Measurements from ENCODE around the gene ADCY6. TPM values are rescaled to one million over a fixed set of nuclear protein-coding genes. Genes with fewer than 3 reads are reported as not detected.

Gene ADCY6
- polyA plus RNA-seq, 3 donors, result 0.03 to 0.29 TPM; not detected in 1

DNA sequence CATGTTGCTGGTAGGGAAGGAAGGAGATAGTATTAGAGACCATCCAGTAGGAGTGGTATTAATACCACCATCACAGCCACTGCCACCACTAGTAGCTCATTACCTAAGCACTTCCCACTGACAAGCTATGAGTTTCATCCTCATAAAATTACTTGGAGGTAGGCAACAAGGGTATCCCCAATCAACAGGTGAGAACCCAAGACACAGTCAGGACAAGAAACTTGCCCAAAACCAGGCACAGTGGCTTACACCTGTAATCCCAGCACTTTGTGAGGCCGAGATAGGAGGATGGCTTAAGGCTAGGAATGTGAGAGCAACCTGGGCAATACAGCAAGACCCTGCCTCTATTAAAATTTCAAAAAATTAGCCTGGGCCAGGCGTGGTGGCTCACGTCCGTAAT is 5.5 kb downstream of the ADCY6 start:
- Histone ChIP-seq H4K20me1 (ENCODE audit: insufficient read depth, low read length) (no peaks in the 10 kb centered on the region), H3K27me3 (ENCODE audit: control insufficient read depth in 2 of 2, insufficient read depth in 2 of 2, low read length in 2 of 2) (peaks cover 0 to 14% of the 10 kb centered on the region in 2 donors), H3K4me2 (replicated peaks; ENCODE audit: extremely low read depth, low read length, poor library complexity, severe bottlenecking) (no peak overlapping the region), H3K36me3 (replicated peaks in 1 of 2; ENCODE audit: control insufficient read depth in 1 of 2, insufficient read depth in 2 of 2, low read length in 2 of 2) (no peaks in the 10 kb centered on the region), H3K79me2 (ENCODE audit: insufficient read depth, low read length) (no peaks in the 10 kb centered on the region), H3K4me1 (ENCODE audit: control insufficient read depth in 1 of 2, insufficient read depth in 2 of 2, low read length in 2 of 2) (peaks cover 14% of the 10 kb centered on the region in 2 donors), H2AFZ (ENCODE audit: insufficient read depth, low read depth, low read length, poor library complexity, severe bottlenecking) (no peak overlapping the region), H3K9ac (ENCODE audit: insufficient read depth, low read length, poor library complexity, severe bottlenecking) (no peak overlapping the region), H3K27ac (ENCODE audit: low read depth in 1 of 2, low read length in 2 of 2) (no peak overlapping the region), H3K4me3 (replicated peaks in 1 of 3; ENCODE audit: low read depth in 2 of 3, low read length in 3 of 3) (no peak overlapping the region), H3K9me3 (replicated peaks in 1 of 2; ENCODE audit: control insufficient read depth in 1 of 2, insufficient read depth in 1 of 2, low read length in 2 of 2) (no peaks in the 10 kb centered on the region)
- 96% methylated on average over 3 of the region's 4 CpGs for WGBS (ENCODE audit: insufficient coverage)
- Mint-ChIP-seq H3K4me1 (peaks cover 17% of the 10 kb centered on the region), H3K4me3 (no peak overlapping the region), H3K27ac (no peak overlapping the region), H3K27me3 (ENCODE audit: low read depth in 3 of 3) (peaks cover 15 to 21% (median 20%) of the 10 kb centered on the region in 3 donors), H3K9me3 (peaks cover 0 to 7% (median 2%) of the 10 kb centered on the region in 7 donors), H3K36me3 (no peaks in the 10 kb centered on the region)
- TF ChIP-seq, protein P1, sequence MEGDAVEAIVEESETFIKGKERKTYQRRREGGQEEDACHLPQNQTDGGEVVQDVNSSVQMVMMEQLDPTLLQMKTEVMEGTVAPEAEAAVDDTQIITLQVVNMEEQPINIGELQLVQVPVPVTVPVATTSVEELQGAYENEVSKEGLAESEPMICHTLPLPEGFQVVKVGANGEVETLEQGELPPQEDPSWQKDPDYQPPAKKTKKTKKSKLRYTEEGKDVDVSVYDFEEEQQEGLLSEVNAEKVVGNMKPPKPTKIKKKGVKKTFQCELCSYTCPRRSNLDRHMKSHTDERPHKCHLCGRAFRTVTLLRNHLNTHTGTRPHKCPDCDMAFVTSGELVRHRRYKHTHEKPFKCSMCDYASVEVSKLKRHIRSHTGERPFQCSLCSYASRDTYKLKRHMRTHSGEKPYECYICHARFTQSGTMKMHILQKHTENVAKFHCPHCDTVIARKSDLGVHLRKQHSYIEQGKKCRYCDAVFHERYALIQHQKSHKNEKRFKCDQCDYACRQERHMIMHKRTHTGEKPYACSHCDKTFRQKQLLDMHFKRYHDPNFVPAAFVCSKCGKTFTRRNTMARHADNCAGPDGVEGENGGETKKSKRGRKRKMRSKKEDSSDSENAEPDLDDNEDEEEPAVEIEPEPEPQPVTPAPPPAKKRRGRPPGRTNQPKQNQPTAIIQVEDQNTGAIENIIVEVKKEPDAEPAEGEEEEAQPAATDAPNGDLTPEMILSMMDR (IDR thresholded peaks at IDR 0.05), result no peak
- intact Hi-C loops (cut with micrococcal nuclease), result no loop called here
- DNase-seq, result no peak

DNA sequence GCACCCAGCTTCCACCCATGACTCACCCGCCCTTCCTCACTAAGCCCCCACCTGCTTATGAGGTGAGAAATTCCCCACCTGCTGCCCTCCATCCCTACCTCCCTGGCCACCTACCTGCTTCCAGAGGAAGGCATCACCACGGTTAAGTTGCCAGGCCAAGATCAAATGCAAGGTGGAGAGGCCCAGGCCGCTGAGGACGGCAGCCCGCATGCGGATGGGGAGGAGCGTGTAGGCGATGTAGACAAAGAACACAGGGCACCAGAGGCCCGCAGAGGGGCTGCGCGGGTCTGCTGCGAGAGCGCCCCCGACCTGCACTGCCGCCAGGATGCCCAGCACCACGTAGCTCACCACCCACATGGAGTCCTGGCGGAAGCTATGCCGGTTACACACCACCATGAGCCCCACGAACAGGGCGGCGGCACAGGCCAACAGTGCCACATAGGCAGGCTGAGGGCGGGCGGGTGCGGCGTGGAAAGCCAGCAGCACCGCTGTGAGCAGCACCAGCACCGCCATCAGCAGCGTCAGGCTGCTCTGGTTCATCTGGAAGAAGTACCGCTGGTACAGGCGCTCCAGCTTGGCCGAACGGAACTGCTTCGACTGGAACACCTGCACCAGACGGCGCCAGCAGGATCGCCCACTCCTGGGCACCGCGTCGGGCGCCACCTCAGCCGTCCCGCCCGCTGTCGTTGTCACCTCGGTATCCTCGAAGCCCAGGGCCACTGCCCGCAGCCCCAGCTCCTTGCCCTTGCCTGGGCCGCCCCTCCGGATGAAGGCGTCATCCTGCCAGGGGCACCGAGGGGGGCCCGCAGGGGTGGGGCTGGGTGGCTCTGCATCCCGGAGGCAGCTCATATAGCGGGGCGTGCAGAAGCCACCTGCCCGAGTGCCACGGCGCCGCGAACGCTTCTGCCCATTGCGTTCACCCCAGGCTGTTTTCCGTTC is 6.2 kb downstream of the ADCY6 start:
- TF ChIP-seq, protein P1 (IDR thresholded peaks at IDR 0.05), result no peak
- Histone ChIP-seq H3K4me1 (ENCODE audit: control insufficient read depth in 1 of 2, insufficient read depth in 2 of 2, low read length in 2 of 2) (peaks cover 11% of the 10 kb centered on the region in 2 donors), H3K27ac (ENCODE audit: low read depth in 1 of 2, low read length in 2 of 2) (no peak overlapping the region), H2AFZ (ENCODE audit: insufficient read depth, low read depth, low read length, poor library complexity, severe bottlenecking) (no peak overlapping the region), H3K9ac (ENCODE audit: insufficient read depth, low read length, poor library complexity, severe bottlenecking) (no peak overlapping the region), H4K20me1 (ENCODE audit: insufficient read depth, low read length) (no peaks in the 10 kb centered on the region), H3K36me3 (replicated peaks in 1 of 2; ENCODE audit: control insufficient read depth in 1 of 2, insufficient read depth in 2 of 2, low read length in 2 of 2) (no peaks in the 10 kb centered on the region), H3K79me2 (ENCODE audit: insufficient read depth, low read length) (no peaks in the 10 kb centered on the region), H3K9me3 (replicated peaks in 1 of 2; ENCODE audit: control insufficient read depth in 1 of 2, insufficient read depth in 1 of 2, low read length in 2 of 2) (no peaks in the 10 kb centered on the region), H3K4me3 (replicated peaks in 1 of 3; ENCODE audit: low read depth in 2 of 3, low read length in 3 of 3) (no peak overlapping the region), H3K4me2 (replicated peaks; ENCODE audit: extremely low read depth, low read length, poor library complexity, severe bottlenecking) (no peak overlapping the region), H3K27me3 (ENCODE audit: control insufficient read depth in 2 of 2, insufficient read depth in 2 of 2, low read length in 2 of 2) (peaks cover 0 to 7% of the 10 kb centered on the region in 2 donors)
- Mint-ChIP-seq H3K4me1 (peaks cover 13% of the 10 kb centered on the region), H3K27me3 (ENCODE audit: low read depth in 3 of 3) (peaks cover 8 to 14% (median 14%) of the 10 kb centered on the region in 3 donors), H3K4me3 (no peak overlapping the region), H3K27ac (no peak overlapping the region), H3K36me3 (no peaks in the 10 kb centered on the region), H3K9me3 (peaks cover 0 to 2% (median 0%) of the 10 kb centered on the region in 7 donors)
- no peak for DNase-seq
- intact Hi-C loops (cut with micrococcal nuclease), result no loop called here
- 95% methylated on average over 52 of the region's 63 CpGs for WGBS (ENCODE audit: insufficient coverage)

Measured in CD14-positive monocyte (primary cell).